OCI-LY3 (cell line): Measurements from ENCODE around the gene TRIM24.
"Not testable (repeated sequence)": the region's sequence is repeated elsewhere in the genome, so short reads cannot be mapped to it uniquely, and the experiment has no call there.

Experiments used
- H2AFZ ChIP-seq: fragments of 200-600, 300-600 bp; shearing (Covaris generic); 2 replicates; pipeline ENCODE4 v1.6.0; 2014; ENCODE audit warnings: antibody characterized with exemption, low read depth, low read length
- H3K27ac ChIP-seq: fragments of 200-600, 300-600 bp; sonication (generic); 2 replicates; pipeline ENCODE4 v1.5.1; 2014; ENCODE audit warnings: mild to moderate bottlenecking, low read length, moderate library complexity, mixed read lengths
- H3K27me3 ChIP-seq: fragments of 200-600, 300-600 bp; sonication (generic); 2 replicates; pipeline ENCODE4 v1.6.1; 2014; ENCODE audit warnings: low read depth, low read length, mixed read lengths
- H3K36me3 ChIP-seq: fragments of 200-600, 300-600 bp; sonication (generic); replicated peaks from 2 replicates; pipeline ENCODE3; 2014; ENCODE audit warnings: low read depth, low read length, mixed read lengths
- H3K4me1 ChIP-seq: fragments of 300-600, 200-600 bp; sonication (generic); 2 replicates; pipeline ENCODE4 v1.6.1; 2014; ENCODE audit warnings: low read length, mixed read lengths
- H3K4me2 ChIP-seq: fragments of 200-600, 300-600 bp; sonication (generic); 2 replicates; pipeline ENCODE4 v1.6.1; 2014; ENCODE audit warnings: low read length, mixed read lengths
- H3K4me3 ChIP-seq: fragments of 300-600, 200-600 bp; sonication (generic); 2 replicates; pipeline ENCODE4 v1.5.1; 2014; ENCODE audit warnings: antibody characterized with exemption, mild to moderate bottlenecking, low read length, moderate library complexity
- H3K79me2 ChIP-seq: fragments of 300-600, 200-600 bp; shearing (Covaris generic); 2 replicates; pipeline ENCODE4 v1.6.1; 2014; ENCODE audit warnings: mild to moderate bottlenecking, low read length, mixed read lengths
- H3K9ac ChIP-seq: fragments of 300-600, 200-600 bp; shearing (Covaris generic); 2 replicates; pipeline ENCODE4 v1.6.0; 2014; ENCODE audit warnings: mild to moderate bottlenecking, low read length, moderate library complexity
- H3K9me3 ChIP-seq: fragments of 200-600, 300-600 bp; shearing (Covaris generic); 2 replicates; pipeline ENCODE4 v1.6.1; 2014; ENCODE audit warnings: low read length, mixed read lengths; ENCODE audit not compliant: insufficient read depth
- H4K20me1 ChIP-seq: fragments of 200-600, 300-600 bp; sonication (generic); 2 replicates; pipeline ENCODE4 v1.6.1; 2016; ENCODE audit warnings: low read length, mixed read lengths; ENCODE audit not compliant: insufficient read depth
- EZH2phosphoT487 ChIP-seq: fragments of 200-600 bp; shearing (Covaris generic); IDR thresholded peaks from 2 replicates; pipeline ENCODE4 v1.6.1; 2018; ENCODE audit warnings: antibody characterized with exemption, mixed run types, low read depth
- TF ChIP-seq, protein P1 (sequence below): fragments of 200-600, 300-600 bp; sonication (generic); IDR thresholded peaks from 2 replicates; pipeline ENCODE4 v1.5.1; 2014; ENCODE audit warnings: antibody characterized with exemption, low read length, low read depth

Gene TRIM24

DNA sequence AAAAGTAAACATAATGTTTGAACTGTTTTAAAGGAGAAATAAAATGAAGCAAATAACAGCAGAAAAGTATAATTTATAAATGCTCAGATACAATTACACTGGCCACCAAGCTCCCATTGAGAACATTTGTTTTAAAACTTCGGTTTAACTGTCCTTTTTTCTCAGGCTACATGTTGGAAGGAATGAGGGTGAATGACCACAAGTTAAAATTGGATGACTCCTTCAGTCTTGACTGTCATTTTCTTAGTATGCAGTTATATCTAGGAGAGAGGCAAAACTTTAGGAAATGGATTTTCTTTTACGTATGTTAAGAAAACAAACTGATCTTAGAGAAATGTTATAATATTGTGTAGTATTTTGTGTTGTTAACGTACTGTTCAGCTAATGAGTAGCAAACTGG, 5.0 kb downstream of the TRIM24 start:
- Histone ChIP-seq H4K20me1 (peaks cover 24% of the 10 kb centered on the region), H2AFZ (no peak overlapping the region), H3K79me2 (peaks cover 88% of the 10 kb centered on the region), H3K4me3 (no peak overlapping the region), H3K27me3 (no peaks in the 10 kb centered on the region), H3K9ac (no peak overlapping the region), H3K9me3 (no peaks in the 10 kb centered on the region), H3K27ac (no peak overlapping the region), H3K36me3 (peaks cover 5% of the 10 kb centered on the region), H3K4me2 (no peak overlapping the region), H3K4me1 (peaks cover 26% of the 10 kb centered on the region)
- no peak for TF ChIP-seq EZH2phosphoT487
- TF ChIP-seq, protein P1, sequence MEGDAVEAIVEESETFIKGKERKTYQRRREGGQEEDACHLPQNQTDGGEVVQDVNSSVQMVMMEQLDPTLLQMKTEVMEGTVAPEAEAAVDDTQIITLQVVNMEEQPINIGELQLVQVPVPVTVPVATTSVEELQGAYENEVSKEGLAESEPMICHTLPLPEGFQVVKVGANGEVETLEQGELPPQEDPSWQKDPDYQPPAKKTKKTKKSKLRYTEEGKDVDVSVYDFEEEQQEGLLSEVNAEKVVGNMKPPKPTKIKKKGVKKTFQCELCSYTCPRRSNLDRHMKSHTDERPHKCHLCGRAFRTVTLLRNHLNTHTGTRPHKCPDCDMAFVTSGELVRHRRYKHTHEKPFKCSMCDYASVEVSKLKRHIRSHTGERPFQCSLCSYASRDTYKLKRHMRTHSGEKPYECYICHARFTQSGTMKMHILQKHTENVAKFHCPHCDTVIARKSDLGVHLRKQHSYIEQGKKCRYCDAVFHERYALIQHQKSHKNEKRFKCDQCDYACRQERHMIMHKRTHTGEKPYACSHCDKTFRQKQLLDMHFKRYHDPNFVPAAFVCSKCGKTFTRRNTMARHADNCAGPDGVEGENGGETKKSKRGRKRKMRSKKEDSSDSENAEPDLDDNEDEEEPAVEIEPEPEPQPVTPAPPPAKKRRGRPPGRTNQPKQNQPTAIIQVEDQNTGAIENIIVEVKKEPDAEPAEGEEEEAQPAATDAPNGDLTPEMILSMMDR: no peak

DNA sequence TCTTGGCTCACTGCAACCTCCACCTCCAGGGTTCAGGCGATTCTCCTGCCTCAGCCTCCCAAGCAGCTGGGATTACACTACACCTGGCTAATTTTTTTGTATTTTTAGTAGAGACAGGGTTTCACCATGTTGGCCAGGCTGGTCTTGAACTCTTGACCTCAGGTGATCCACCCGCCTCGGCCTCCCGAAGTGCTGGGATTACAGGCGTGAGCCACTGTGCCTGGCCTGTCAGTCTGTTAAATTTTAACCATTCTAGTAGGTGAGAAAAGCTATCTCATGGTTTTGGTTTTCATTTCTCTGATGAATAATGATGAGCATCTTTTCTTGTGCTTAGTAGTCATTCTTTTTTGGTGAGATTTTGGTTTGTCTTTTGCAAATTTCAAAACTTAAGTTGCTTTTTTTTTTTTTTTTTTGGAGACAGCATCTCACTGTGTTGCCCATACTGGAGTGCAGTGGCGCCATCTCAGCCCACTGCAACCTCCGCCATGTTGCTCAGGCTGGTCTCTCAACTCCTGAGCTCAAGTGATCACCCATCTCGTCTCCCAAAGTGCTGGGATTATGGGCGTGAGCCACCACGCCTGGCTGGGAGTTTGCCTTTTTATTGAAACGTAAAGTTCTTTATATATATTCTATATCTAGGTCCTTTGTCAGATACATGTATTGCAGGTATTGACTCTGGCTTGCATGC, 6.2 kb downstream of the TRIM24 start:
- 0 out of 2 replicates have a peak overlapping the region, but pooled peaks have one; percentile 18 for H3K27ac ChIP-seq
- peaks cover 95% of the 10 kb centered on the region for H3K79me2 ChIP-seq
- not testable (repeated sequence) for H3K9me3 ChIP-seq, H2AFZ ChIP-seq, H3K9ac ChIP-seq, H3K27me3 ChIP-seq, H3K36me3 ChIP-seq
- H3K4me3 ChIP-seq: peak overlapping the region; percentile 28
- peaks cover 26% of the 10 kb centered on the region for H3K4me1 ChIP-seq
- H4K20me1 ChIP-seq: peaks cover 22% of the 10 kb centered on the region
- H3K4me2 ChIP-seq: peak overlapping the region; percentile 41

DNA sequence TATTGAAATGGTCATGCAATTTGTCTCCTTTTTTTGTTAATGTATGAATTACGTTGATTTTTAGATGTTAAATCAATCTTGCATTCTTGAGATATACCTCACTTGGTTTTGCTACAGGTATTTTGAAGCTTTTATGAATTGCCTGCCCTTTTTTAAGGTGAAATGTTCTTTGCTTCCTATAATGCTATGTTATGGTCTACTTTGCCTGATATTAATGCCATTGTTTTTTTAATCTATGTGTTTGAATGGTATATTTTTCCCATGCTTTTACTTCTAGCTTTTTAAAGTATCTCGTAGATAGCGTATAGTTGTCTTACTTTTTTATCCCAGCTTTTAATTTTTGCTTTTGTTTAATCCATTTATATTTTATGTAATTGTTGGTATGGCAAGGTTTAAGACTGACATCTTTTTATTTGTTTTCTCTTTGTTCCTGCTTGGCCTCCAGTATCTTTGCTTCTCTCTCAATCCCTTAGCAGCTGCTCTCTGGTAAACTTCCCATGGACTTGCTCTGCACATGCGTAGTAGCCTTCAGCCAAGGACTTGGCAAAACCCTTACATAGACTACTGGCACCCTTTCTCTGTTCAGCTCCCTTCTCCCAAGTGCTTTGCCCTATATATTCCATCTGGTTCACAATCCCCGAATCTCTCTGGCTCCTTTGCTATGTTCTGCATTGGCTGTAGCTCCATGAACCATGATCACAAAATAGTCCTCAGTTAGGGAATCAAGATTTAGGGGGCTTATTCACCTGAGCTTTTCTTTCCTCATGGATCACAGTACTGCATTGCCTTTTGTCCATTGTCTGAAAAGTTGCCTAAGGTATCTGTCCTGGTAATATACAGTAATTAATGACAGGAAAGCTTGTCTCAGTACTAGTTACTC, 8.4 kb downstream of the TRIM24 start:
- Histone ChIP-seq H3K9ac (no peak overlapping the region), H3K4me1 (peaks cover 21% of the 10 kb centered on the region), H3K4me2 (no peak overlapping the region), H3K27ac (no peak overlapping the region), H4K20me1 (peaks cover 17% of the 10 kb centered on the region), H3K79me2 (peaks cover 93% of the 10 kb centered on the region), H3K4me3 (no peak overlapping the region), H2AFZ (no peak overlapping the region), H3K36me3 (peaks cover under 1% of the 10 kb centered on the region), H3K27me3 (no peaks in the 10 kb centered on the region), H3K9me3 (no peaks in the 10 kb centered on the region)
- TF ChIP-seq EZH2phosphoT487: no peak
- TF ChIP-seq, protein P1: no peak

DNA sequence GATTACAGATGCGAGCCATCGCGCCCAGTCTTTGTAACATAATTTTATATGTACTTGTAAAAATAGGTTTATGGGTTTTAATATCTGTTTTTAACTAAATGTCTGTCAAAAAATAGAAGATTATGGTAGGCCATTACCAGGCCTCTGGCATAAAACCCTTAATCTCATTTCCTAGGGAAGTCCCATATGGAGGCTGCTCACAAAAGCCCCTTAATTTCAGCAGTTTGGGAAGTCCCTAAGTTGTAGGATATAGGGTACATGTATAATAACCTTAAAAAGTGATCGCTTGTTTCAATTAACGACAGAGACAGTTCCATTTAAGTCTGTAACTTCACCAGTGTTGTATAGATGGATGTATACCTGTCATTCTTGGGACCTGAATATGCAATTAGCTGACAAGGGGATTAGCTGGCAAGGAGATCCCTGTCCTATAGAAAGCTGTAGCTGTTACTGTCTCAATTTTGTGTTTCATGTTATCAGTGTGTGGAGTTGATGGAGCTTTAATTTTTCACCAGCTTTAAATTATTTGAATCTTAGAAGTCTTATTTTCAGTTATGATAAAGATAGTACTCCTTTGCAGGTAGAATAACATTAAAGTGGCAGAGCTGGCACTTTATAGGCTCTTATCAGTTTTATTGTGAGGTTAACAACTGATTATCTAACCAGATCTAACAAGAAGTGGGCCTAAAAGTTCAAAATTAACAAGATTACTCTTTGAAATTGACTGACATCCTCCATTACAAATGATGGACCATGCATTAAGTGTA, 10.5 kb downstream of the TRIM24 start:
- peaks cover 14% of the 10 kb centered on the region for H3K4me1 ChIP-seq
- no peak overlapping the region for H3K27ac ChIP-seq
- no peaks in the 10 kb centered on the region for H3K36me3 ChIP-seq
- peaks cover 26% of the 10 kb centered on the region for H4K20me1 ChIP-seq
- H3K9me3 ChIP-seq: no peaks in the 10 kb centered on the region
- TF ChIP-seq, protein P1: no peak
- no peak for TF ChIP-seq EZH2phosphoT487
- H3K4me2 ChIP-seq: no peak overlapping the region
- H3K4me3 ChIP-seq: no peak overlapping the region
- H2AFZ ChIP-seq: no peak overlapping the region
- no peak overlapping the region for H3K9ac ChIP-seq
- H3K27me3 ChIP-seq: no peaks in the 10 kb centered on the region
- peaks cover 93% of the 10 kb centered on the region for H3K79me2 ChIP-seq
